Hematopoietic multipotent progenitor cell treated with erythropoietin and hydrocortisone succinate and interleukin-3 and kit ligand, for 17 days (in vitro differentiated cells): Measurements from ENCODE around the gene EIF2B2.

Experiments
- DNase-seq: peaks from one replicate; pipeline ENCODE4 v3.0.0-alpha.2; 2015; ENCODE audit warnings: low spot score

EIF2B2 gene

GRCh38 chr14:75044322-75044721 lies 41.6 kb downstream of the EIF2B2 start:
- no peak for DNase-seq

GRCh38 chr14:75044752-75045151 lies 42.0 kb downstream of the EIF2B2 start:
- DNase-seq, result no peak

- DNase-seq, result no peak
Measured at GRCh38 chr14:75046275-75046674, 43.6 kb downstream of the EIF2B2 start.

GRCh38 chr14:75046899-75047298 lies 44.2 kb downstream of the EIF2B2 start:
- no peak for DNase-seq

GRCh38 chr14:75047506-75047905 lies 44.8 kb downstream of the EIF2B2 start:
- DNase-seq, result no peak

GRCh38 chr14:75048101-75048500 lies 45.4 kb downstream of the EIF2B2 start:
- DNase-seq, result no peak

- no peak for DNase-seq
Measured at GRCh38 chr14:75049136-75049535, 46.4 kb downstream of the EIF2B2 start.

GRCh38 chr14:75049731-75050201 lies 47.0 kb downstream of the EIF2B2 start:
- DNase-seq, result no peak

- peak; percentile 81 for DNase-seq
Measured at GRCh38 chr14:75050852-75051555, 48.3 kb downstream of the EIF2B2 start, which contains the start of gene MLH3. TSS of gene MLH3 (minus strand) at chr14:75051467. CDS start at chr14:75049655, 1,812 bp downstream.

GRCh38 chr14:75051556-75051899 lies 48.8 kb downstream of the EIF2B2 start:
- no peak for DNase-seq

- no peak for DNase-seq
Measured at GRCh38 chr14:75053396-75054291, 50.9 kb downstream of the EIF2B2 start.

- no peak for DNase-seq
Measured at GRCh38 chr14:75054421-75054820, 51.7 kb downstream of the EIF2B2 start.

GRCh38 chr14:75059642-75060041 lies 56.9 kb downstream of the EIF2B2 start:
- no peak for DNase-seq

- DNase-seq, result no peak
Measured at GRCh38 chr14:75060420-75060819, 57.7 kb downstream of the EIF2B2 start.
